SU-DHL-6 (cell line): Measurements from ENCODE around the gene TBC1D22A.

Source experiments
- CTCF ChIP-seq: fragments of 200-600 bp; sonication (generic); IDR thresholded peaks from one replicate; pipeline ENCODE4 v1.5.1; 2017; ENCODE audit warnings: antibody characterized with exemption, mild to moderate bottlenecking, low read length, moderate library complexity; ENCODE audit not compliant: insufficient read depth, poor library complexity, severe bottlenecking
- EZH2phosphoT487 ChIP-seq: fragments of 200-600 bp; sonication (generic), shearing (Covaris generic); conservative IDR thresholded peaks from 2 replicates; pipeline ENCODE4 v1.6.1; 2018; ENCODE audit warnings: mild to moderate bottlenecking, antibody characterized with exemption, low read length, moderate library complexity, mixed read lengths

GRCh38 chr22:46875089-46875488 is 112.6 kb downstream of the TBC1D22A start:
- TF ChIP-seq CTCF (no peak), EZH2phosphoT487 (no peak)
